Sigmoid colon (tissue), 7 donors: ENCODE data around the gene SF1. TPM values are rescaled to one million over a fixed set of nuclear protein-coding genes. Genes with fewer than 3 reads are reported as not detected.

Source experiments
- DNase-seq: peaks from one replicate; pipeline ENCODE4 v3.0.0-alpha.2; 2019
- H3K27ac ChIP-seq, 4 donors: fragments of 200-600 bp; sonication (generic); one replicate each; pipeline ENCODE4 v1.5.1; 2016 to 2019; ENCODE audit warnings: mild to moderate bottlenecking in 1 of 4
- H3K27me3 ChIP-seq, 3 donors: fragments of 200-600 bp; sonication (generic); one replicate each; pipeline ENCODE4 v1.5.1; 2019; ENCODE audit warnings: mild to moderate bottlenecking in 1 of 3
- H3K36me3 ChIP-seq, 4 donors: fragments of 200-600 bp; sonication (generic); one replicate each; pipeline ENCODE4 v1.5.1; 2016 to 2019
- H3K4me1 ChIP-seq, 4 donors: fragments of 200-600 bp; sonication (generic); one replicate each; pipeline ENCODE4 v1.5.1; 2017 to 2019
- H3K4me3 ChIP-seq, 4 donors: fragments of 200-600 bp; sonication (generic); one replicate each; pipeline ENCODE4 v1.5.1; 2017 to 2019; ENCODE audit warnings: mild to moderate bottlenecking in 2 of 4, moderate library complexity in 1 of 4
- H3K9me3 ChIP-seq, 4 donors: fragments of 200-600 bp in 3 of 4; sonication (generic) in 3 of 4; one replicate each; pipeline versions ENCODE4 v1.5.1 to v1.6.1; 2013 to 2019
- EP300 ChIP-seq, 4 donors: sonication (generic); formaldehyde crosslinking; IDR thresholded peaks; one replicate each; pipeline ENCODE4 v1.6.1; 2017; ENCODE audit warnings: antibody characterized with exemption in 4 of 4
- POLR2A ChIP-seq, 2 donors: fragments of 450-650 bp; IDR thresholded peaks; one replicate each; pipeline ENCODE4 v1.6.1; 2016; ENCODE audit warnings: antibody characterized with exemption in 2 of 2, mild to moderate bottlenecking in 2 of 2, moderate library complexity in 2 of 2
- POLR2AphosphoS5 ChIP-seq, 4 donors: sonication (generic); formaldehyde crosslinking; IDR thresholded peaks; one replicate each; pipeline ENCODE4 v1.6.1; 2017; ENCODE audit warnings: antibody characterized with exemption in 4 of 4
- WGBS, 2 donors: extraction: QIAGEN DNeasy Blood & Tissue Kit; methylation state at CpG; one replicate each; pipeline ENCODE4 v1.1.7; 2013; 5-methylcytosine and 5-hydroxymethylcytosine counted together
- intact Hi-C: fragments of 100-400 bp; cut with DNase I; formaldehyde crosslinking; loops from one replicate; pipeline ENCODE4 v1.15.1; 2023
- polyA plus RNA-seq, 3 donors: library from polyadenylated mRNA; stranded (reverse); fragments of 200-250 nt; gene quantifications; one replicate each; pipeline ENCODE4 v1.2.3, GENCODE V29; 2013
- total RNA-seq, 4 donors: library from RNA; depleted of rRNA; stranded (reverse); fragments of >200 nt; gene quantifications; one replicate each; pipeline ENCODE4 v1.1.0, GENCODE V29; 2016
- TF ChIP-seq, protein P1 (sequence below), 4 experiments: fragments of 450-650 bp in 3 of 4; fragments of 200-600 bp in 1 of 4; IDR thresholded peaks; one replicate each; pipeline ENCODE4 v1.5.1; 2016 to 2019; ENCODE audit warnings: antibody characterized with exemption in 4 of 4, mild to moderate bottlenecking in 3 of 4, moderate library complexity in 2 of 4
- donor health status: healthy with polysubstance abuse.
- donor health status: Bipolar disorder and iron deficiency.
- donor health status: healthy.

The SF1 gene
- total and polyA plus RNA-seq, 7 donors, result 36.5 to 381 (median 185) TPM

DNA sequence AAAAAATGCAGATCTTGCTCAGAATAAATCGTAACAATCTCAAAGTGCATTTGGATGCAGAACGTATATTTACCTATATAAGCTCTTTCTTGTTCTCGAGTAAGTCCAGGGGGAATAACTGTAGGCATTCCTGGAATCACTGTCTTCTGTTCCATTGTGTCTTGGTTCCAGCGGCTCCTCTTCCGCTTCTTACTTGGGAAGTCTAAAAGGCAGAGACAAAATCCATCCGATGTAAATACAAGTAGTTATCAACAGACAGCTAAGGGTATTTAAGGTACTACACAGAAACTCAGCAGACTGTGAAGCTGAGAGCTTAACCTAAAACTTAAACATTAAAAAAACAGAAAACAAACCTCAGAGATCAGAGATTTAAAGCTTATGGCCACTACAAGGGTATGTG lies 1.9 kb downstream of the SF1 start:
- H3K36me3 ChIP-seq, result peaks cover 30 to 52% (median 42%) of the 10 kb centered on the region in 4 donors

DNA sequence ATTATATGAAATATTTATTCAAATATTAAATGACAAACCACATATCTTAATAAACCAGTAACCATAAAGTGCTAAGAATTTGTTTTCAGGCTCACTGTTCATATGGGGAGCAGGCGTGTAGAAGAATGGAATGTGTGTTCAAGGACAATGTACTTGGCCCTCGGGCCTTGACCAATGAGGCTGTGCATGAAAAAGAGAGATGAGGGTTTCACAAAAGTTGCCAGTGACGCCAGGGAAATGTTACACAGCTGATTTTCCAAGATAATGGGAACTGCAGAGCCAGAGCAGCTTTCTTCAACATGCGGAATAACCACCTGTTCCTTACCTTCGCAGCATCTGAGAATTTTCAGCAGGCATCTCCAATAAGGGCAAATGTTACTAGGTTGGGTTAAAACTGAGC lies 4.2 kb downstream of the SF1 start:
- DNase-seq, result no peak
- 78 to 83% methylated on average over 5 of the region's 5 CpGs for WGBS, 2 donors

More for the DNA sequence above, 1.9 kb downstream of the SF1 start:
- WGBS, 2 donors, result 63 to 78% methylated on average over 6 of the region's 6 CpGs
- intact Hi-C loops, result no loop called here
- no peak for TF ChIP-seq POLR2A (IDR thresholded peaks at IDR 0.05)
- no peak for TF ChIP-seq POLR2AphosphoS5 (IDR thresholded peaks at IDR 0.05)
- no peak for TF ChIP-seq EP300 (IDR thresholded peaks at IDR 0.05)
- TF ChIP-seq, protein P1, sequence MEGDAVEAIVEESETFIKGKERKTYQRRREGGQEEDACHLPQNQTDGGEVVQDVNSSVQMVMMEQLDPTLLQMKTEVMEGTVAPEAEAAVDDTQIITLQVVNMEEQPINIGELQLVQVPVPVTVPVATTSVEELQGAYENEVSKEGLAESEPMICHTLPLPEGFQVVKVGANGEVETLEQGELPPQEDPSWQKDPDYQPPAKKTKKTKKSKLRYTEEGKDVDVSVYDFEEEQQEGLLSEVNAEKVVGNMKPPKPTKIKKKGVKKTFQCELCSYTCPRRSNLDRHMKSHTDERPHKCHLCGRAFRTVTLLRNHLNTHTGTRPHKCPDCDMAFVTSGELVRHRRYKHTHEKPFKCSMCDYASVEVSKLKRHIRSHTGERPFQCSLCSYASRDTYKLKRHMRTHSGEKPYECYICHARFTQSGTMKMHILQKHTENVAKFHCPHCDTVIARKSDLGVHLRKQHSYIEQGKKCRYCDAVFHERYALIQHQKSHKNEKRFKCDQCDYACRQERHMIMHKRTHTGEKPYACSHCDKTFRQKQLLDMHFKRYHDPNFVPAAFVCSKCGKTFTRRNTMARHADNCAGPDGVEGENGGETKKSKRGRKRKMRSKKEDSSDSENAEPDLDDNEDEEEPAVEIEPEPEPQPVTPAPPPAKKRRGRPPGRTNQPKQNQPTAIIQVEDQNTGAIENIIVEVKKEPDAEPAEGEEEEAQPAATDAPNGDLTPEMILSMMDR (IDR thresholded peaks at IDR 0.05), result no peak
- Histone ChIP-seq H3K9me3 (no peaks in the 10 kb centered on the region), H3K4me3 (peak overlapping the region in 1 of 4 donors; percentile 98), H3K27me3 (no peaks in the 10 kb centered on the region), H3K4me1 (peaks cover 0 to 65% (median 52%) of the 10 kb centered on the region in 4 donors), H3K27ac (peak overlapping the region in 3 of 4 donors; percentile 99 to 100 (median 100))
- DNase-seq, result no peak

DNA sequence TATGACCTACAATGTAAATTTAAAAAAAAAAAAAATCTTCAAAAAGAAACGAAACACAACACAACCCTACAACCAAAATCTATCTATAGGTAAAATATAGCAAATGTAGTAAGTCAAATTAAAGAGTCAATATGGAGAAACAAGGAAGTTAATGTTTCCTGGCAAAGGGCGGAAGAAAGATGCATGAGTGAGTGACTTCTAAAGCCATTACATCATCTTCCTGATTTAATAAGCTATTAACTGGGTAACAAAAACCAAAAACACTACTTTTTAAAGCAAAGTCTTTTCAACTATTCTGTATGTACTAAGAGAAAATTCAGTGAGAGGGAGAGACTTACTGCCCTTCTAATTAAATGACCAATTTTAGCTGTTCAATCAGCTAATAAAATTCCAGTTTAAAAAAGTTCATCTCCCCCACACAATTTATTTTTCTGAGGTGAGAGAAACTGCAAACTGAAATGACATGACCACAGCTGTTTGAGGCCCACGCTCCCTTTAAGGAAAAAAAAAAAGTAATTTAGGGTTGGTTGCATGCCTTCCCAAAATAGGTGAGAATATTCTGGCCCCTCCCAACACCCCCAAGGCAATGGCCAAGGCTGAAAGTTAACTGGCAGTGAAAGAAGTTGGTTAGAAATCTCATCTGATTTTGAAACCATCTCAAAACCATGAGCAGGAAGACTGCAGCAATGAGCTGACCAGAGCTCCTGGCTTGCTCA lies 5.9 kb downstream of the SF1 start:
- 52 to 73% methylated on average over 3 of the region's 3 CpGs for WGBS, 2 donors
- Histone ChIP-seq H3K4me1 (peaks cover 0 to 74% (median 54%) of the 10 kb centered on the region in 4 donors), H3K27ac (peak overlapping the region in 3 of 4 donors; percentile 14 to 56 (median 48)), H3K4me3 (no peak overlapping the region), H3K9me3 (no peaks in the 10 kb centered on the region), H3K27me3 (no peaks in the 10 kb centered on the region), H3K36me3 (peaks cover 64 to 91% (median 81%) of the 10 kb centered on the region in 4 donors)
- no peak for DNase-seq
- TF ChIP-seq, protein P1 (IDR thresholded peaks at IDR 0.05), result no peak
- TF ChIP-seq POLR2A (IDR thresholded peaks at IDR 0.05), result no peak
- no peak for TF ChIP-seq POLR2AphosphoS5 (IDR thresholded peaks at IDR 0.05)
- TF ChIP-seq EP300 (IDR thresholded peaks at IDR 0.05), result no peak
- intact Hi-C loops, result no loop called here

More for the DNA sequence above, 4.2 kb downstream of the SF1 start:
- no peaks in the 10 kb centered on the region for H3K27me3 ChIP-seq
- H3K9me3 ChIP-seq, result no peaks in the 10 kb centered on the region
- TF ChIP-seq, protein P1 (IDR thresholded peaks at IDR 0.05), result no peak
- TF ChIP-seq POLR2A (IDR thresholded peaks at IDR 0.05) (no peak), EP300 (IDR thresholded peaks at IDR 0.05) (no peak)
- peak overlapping the region in 2 of 4 donors; percentile 14 to 56 for H3K27ac ChIP-seq
- intact Hi-C loops, result no loop called here
- H3K4me3 ChIP-seq, result no peak overlapping the region
- H3K36me3 ChIP-seq, result peaks cover 47 to 74% (median 64%) of the 10 kb centered on the region in 4 donors
- H3K4me1 ChIP-seq, result peaks cover 0 to 66% (median 50%) of the 10 kb centered on the region in 4 donors

DNA sequence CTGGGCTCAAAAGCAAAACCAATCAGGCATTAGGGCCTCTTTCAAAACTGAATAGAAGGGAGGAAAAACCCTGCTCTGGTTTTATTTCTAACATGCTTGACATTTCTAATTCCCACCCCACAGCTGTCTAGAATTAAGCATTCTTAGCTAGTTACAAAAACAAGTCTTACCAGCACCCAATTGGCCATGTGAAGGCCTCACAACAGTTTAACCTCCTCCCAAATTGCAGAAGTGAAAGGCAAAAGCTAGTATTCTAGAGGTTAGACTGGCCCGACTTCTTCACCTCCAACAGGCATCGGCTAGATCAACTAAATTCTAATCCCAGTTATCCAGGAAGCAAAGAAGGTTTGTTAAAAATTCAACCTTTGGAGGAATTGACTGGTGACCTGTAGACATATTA lies 6.5 kb downstream of the SF1 start:
- peaks cover 70 to 97% (median 87%) of the 10 kb centered on the region in 4 donors for H3K36me3 ChIP-seq
- H3K4me1 ChIP-seq, result peaks cover 0 to 76% (median 51%) of the 10 kb centered on the region in 4 donors
- intact Hi-C loops, result no loop called here
- no peak overlapping the region for H3K4me3 ChIP-seq
- WGBS, 2 donors, result 67 to 90% methylated on average over 2 of the region's 2 CpGs
- H3K27ac ChIP-seq, result peak overlapping the region in 3 of 4 donors; percentile 14 to 56 (median 48)
- no peak for TF ChIP-seq POLR2A (IDR thresholded peaks at IDR 0.05)
- TF ChIP-seq, protein P1 (IDR thresholded peaks at IDR 0.05), result no peak
- no peak for TF ChIP-seq POLR2AphosphoS5 (IDR thresholded peaks at IDR 0.05)
- no peak for TF ChIP-seq EP300 (IDR thresholded peaks at IDR 0.05)
- DNase-seq, result no peak
- no peaks in the 10 kb centered on the region for H3K27me3 ChIP-seq
- H3K9me3 ChIP-seq, result no peaks in the 10 kb centered on the region
